HG02571 (cell line): Measurements from ENCODE around the gene STK11.

Experiments
- ATAC-seq: cut with Tn5 transposase; IDR thresholded peaks from one replicate; pipeline ENCODE4 v1.9.1; 2021; ENCODE audit warnings: mild to moderate bottlenecking, moderate library complexity; ENCODE audit not compliant: unreplicated experiment

The STK11 gene

GRCh38 chr19:1205114-1206099 is at the start of gene STK11:
Gene STK11 (plus strand): TSS chr19:1205778. CDS start chr19:1206914, 1,136 bp downstream.
- ATAC-seq = peak; percentile 84

- ATAC-seq = no peak
These were observed 49.2 kb upstream of the STK11 start for GRCh38 chr19:1156305-1156801.

- no peak for ATAC-seq
These were observed 48.6 kb upstream of the STK11 start for GRCh38 chr19:1156830-1157615.

GRCh38 chr19:1157931-1158884 is 47.4 kb upstream of the STK11 start:
- ATAC-seq = no peak

GRCh38 chr19:1158885-1159448 is 46.6 kb upstream of the STK11 start:
- no peak for ATAC-seq

GRCh38 chr19:1159864-1160595 is 45.5 kb upstream of the STK11 start:
- ATAC-seq = no peak

GRCh38 chr19:1161716-1162115 is 43.9 kb upstream of the STK11 start:
- ATAC-seq = no peak

GRCh38 chr19:1162404-1163282 is 42.9 kb upstream of the STK11 start:
- no peak for ATAC-seq

- ATAC-seq = no peak
These were observed 42.2 kb upstream of the STK11 start for GRCh38 chr19:1163283-1163933.

GRCh38 chr19:1163934-1164683 is 41.5 kb upstream of the STK11 start:
- no peak for ATAC-seq

- no peak for ATAC-seq
These were observed 40.7 kb upstream of the STK11 start for GRCh38 chr19:1164684-1165531.

- ATAC-seq = no peak
These were observed 38.6 kb upstream of the STK11 start for GRCh38 chr19:1166872-1167573.

- ATAC-seq = no peak
These were observed 37.6 kb upstream of the STK11 start for GRCh38 chr19:1167687-1168571.

- no peak for ATAC-seq
These were observed 36.8 kb upstream of the STK11 start for GRCh38 chr19:1168572-1169410.
